Activated CD4-positive, CD25-positive, alpha-beta regulatory T cell (primary cell): ENCODE data around the gene MYOF.
"Not testable (repeated sequence)": the region's sequence is repeated elsewhere in the genome, so short reads cannot be mapped to it uniquely, and the experiment has no call there.

Experiments used
- DNase-seq, 4 experiments: peaks; one replicate each; lab custom pipeline; 2025; lab: John Stamatoyannopoulos, UW

Gene MYOF

GRCh38 chr10:93352638-93353383 lies 129.3 kb downstream of the MYOF start:
- no peak for DNase-seq

- no peak for DNase-seq
These were observed 135.4 kb downstream of the MYOF start for GRCh38 chr10:93346694-93347093.

- no peak for DNase-seq
These were observed 136.0 kb downstream of the MYOF start for GRCh38 chr10:93346108-93346507.

GRCh38 chr10:93344691-93345090 lies 137.4 kb downstream of the MYOF start:
- DNase-seq: no peak

- no peak for DNase-seq
These were observed 139.2 kb downstream of the MYOF start for GRCh38 chr10:93342921-93343320.

GRCh38 chr10:93342366-93342765 lies 139.8 kb downstream of the MYOF start:
- DNase-seq: no peak

GRCh38 chr10:93337309-93337721 lies 144.8 kb downstream of the MYOF start:
- no peak for DNase-seq

- DNase-seq: no peak
These were observed 145.5 kb downstream of the MYOF start for GRCh38 chr10:93336678-93337077.

GRCh38 chr10:93336110-93336509 lies 146.0 kb downstream of the MYOF start:
- DNase-seq: no peak

GRCh38 chr10:93334901-93335327 lies 147.2 kb downstream of the MYOF start:
- DNase-seq: no peak

GRCh38 chr10:93334181-93334580 lies 148.0 kb downstream of the MYOF start:
- no peak for DNase-seq

- no peak for DNase-seq
These were observed 148.7 kb downstream of the MYOF start for GRCh38 chr10:93333278-93333978.

GRCh38 chr10:93330824-93331223 lies 151.3 kb downstream of the MYOF start:
- no peak for DNase-seq

- DNase-seq: no peak
These were observed 162.2 kb downstream of the MYOF start for GRCh38 chr10:93319896-93320295.

- DNase-seq: no peak
These were observed 163.0 kb downstream of the MYOF start for GRCh38 chr10:93319096-93319495.

- DNase-seq: no peak
These were observed 166.9 kb downstream of the MYOF start for GRCh38 chr10:93315246-93315645.

- not testable (repeated sequence) for DNase-seq
These were observed 167.5 kb downstream of the MYOF start for GRCh38 chr10:93314656-93315055.

- DNase-seq: no peak
These were observed 168.3 kb downstream of the MYOF start for GRCh38 chr10:93313798-93314197.

GRCh38 chr10:93309062-93309461 lies 173.1 kb downstream of the MYOF start:
- DNase-seq: no peak

- no peak for DNase-seq
These were observed 177.0 kb downstream of the MYOF start for GRCh38 chr10:93305122-93305521.

- no peak for DNase-seq
These were observed 181.2 kb downstream of the MYOF start for GRCh38 chr10:93300981-93301380.

GRCh38 chr10:93300288-93300917 lies 181.7 kb downstream of the MYOF start:
- DNase-seq: no peak
